ENCODE measurements around the gene GABRE. TPM values are rescaled to one million over a fixed set of nuclear protein-coding genes. Genes with fewer than 3 reads are reported as not detected.

The GABRE gene
- total and polyA plus RNA-seq, 8 donors, result 0.37 to 1,253 (median 9.7) TPM

- Histone ChIP-seq H3K9me3 (no peaks in the 10 kb centered on the region), H3K27ac (no peak overlapping the region), H3K27me3 (no peaks in the 10 kb centered on the region), H3K36me3 (no peaks in the 10 kb centered on the region), H3K4me3 (no peak overlapping the region), H3K4me1 (no peaks in the 10 kb centered on the region)
- intact Hi-C loops (cut with DNase I; ENCODE audit: low total_unique reads), result no loop called here
- 76 to 89% (median 84%) methylated on average over 6 of the region's 6 CpGs for WGBS, 5 donors
- no peak for DNase-seq
- TF ChIP-seq EP300 (IDR thresholded peaks at IDR 0.05) (no peak), POLR2AphosphoS5 (IDR thresholded peaks at IDR 0.05) (no peak), POLR2A (IDR thresholded peaks at IDR 0.05) (no peak), CTCF (IDR thresholded peaks at IDR 0.05) (no peak)
These were observed 50.8 kb downstream of the GABRE start for GRCh38 chrX:151923648-151924047.

GRCh38 chrX:151922692-151923091 lies 51.8 kb downstream of the GABRE start:
- no peaks in the 10 kb centered on the region for H3K27me3 ChIP-seq
- no peak for DNase-seq
- no peak overlapping the region for H3K4me3 ChIP-seq
- no peaks in the 10 kb centered on the region for H3K36me3 ChIP-seq
- no peaks in the 10 kb centered on the region for H3K4me1 ChIP-seq
- no peak overlapping the region for H3K27ac ChIP-seq
- TF ChIP-seq CTCF (IDR thresholded peaks at IDR 0.05), result no peak
- no peak for TF ChIP-seq POLR2AphosphoS5 (IDR thresholded peaks at IDR 0.05)
- TF ChIP-seq EP300 (IDR thresholded peaks at IDR 0.05), result no peak
- TF ChIP-seq POLR2A (IDR thresholded peaks at IDR 0.05), result no peak
- intact Hi-C loops (cut with DNase I; ENCODE audit: low total_unique reads), result no loop called here
- H3K9me3 ChIP-seq, result no peaks in the 10 kb centered on the region
- 60 to 95% (median 81%) methylated on average over 1 to 5 of the region's 5 CpGs for WGBS, 5 donors

- Histone ChIP-seq H3K4me1 (no peaks in the 10 kb centered on the region), H3K36me3 (no peaks in the 10 kb centered on the region), H3K4me3 (no peak overlapping the region), H3K9me3 (no peaks in the 10 kb centered on the region), H3K27me3 (no peaks in the 10 kb centered on the region), H3K27ac (no peak overlapping the region)
- no peak for TF ChIP-seq EP300 (IDR thresholded peaks at IDR 0.05)
- no peak for TF ChIP-seq CTCF (IDR thresholded peaks at IDR 0.05)
- TF ChIP-seq POLR2A (IDR thresholded peaks at IDR 0.05), result no peak
- no peak for TF ChIP-seq POLR2AphosphoS5 (IDR thresholded peaks at IDR 0.05)
- no peak for DNase-seq
- 63 to 86% (median 69%) methylated on average over 5 of the region's 5 CpGs for WGBS, 5 donors
- intact Hi-C loops (cut with DNase I; ENCODE audit: low total_unique reads), result no loop called here
These were observed 52.6 kb downstream of the GABRE start for GRCh38 chrX:151921866-151922265.

- intact Hi-C loops (cut with DNase I; ENCODE audit: low total_unique reads), result no loop called here
- Histone ChIP-seq H3K4me3 (no peak overlapping the region), H3K27me3 (no peaks in the 10 kb centered on the region), H3K4me1 (no peaks in the 10 kb centered on the region), H3K36me3 (no peaks in the 10 kb centered on the region), H3K9me3 (no peaks in the 10 kb centered on the region), H3K27ac (no peak overlapping the region)
- DNase-seq, result no peak
- 79 to 95% (median 85%) methylated on average over 6 to 10 of the region's 10 CpGs for WGBS, 5 donors
- no peak for TF ChIP-seq CTCF (IDR thresholded peaks at IDR 0.05)
- no peak for TF ChIP-seq POLR2AphosphoS5 (IDR thresholded peaks at IDR 0.05)
- no peak for TF ChIP-seq POLR2A (IDR thresholded peaks at IDR 0.05)
- TF ChIP-seq EP300 (IDR thresholded peaks at IDR 0.05), result no peak
These were observed 53.2 kb downstream of the GABRE start for GRCh38 chrX:151921292-151921691.

Measured in stomach (tissue), 9 donors.